Thyroid gland (tissue), 4 donors: ENCODE measurements around the gene KY.

Source experiments
- CTCF ChIP-seq, 6 experiments: fragments of 200-600 bp in 3 of 6; fragments of 450-650 bp in 3 of 6; sonication (generic) in 3 of 6; IDR thresholded peaks; one replicate each; pipeline ENCODE4 v1.5.1; 2016 to 2019; ENCODE audit warnings: antibody characterized with exemption in 6 of 6, mild to moderate bottlenecking in 2 of 6, inconsistent platforms in 1 of 6, moderate library complexity in 1 of 6
- POLR2A ChIP-seq, 2 donors: fragments of 450-650 bp; IDR thresholded peaks; one replicate each; pipeline ENCODE4 v1.6.1; 2017; ENCODE audit warnings: antibody characterized with exemption in 2 of 2, mild to moderate bottlenecking in 2 of 2, moderate library complexity in 1 of 2

GRCh38 chr3:134608771-134609435 lies 41.9 kb downstream of the KY start:
- TF ChIP-seq CTCF (IDR thresholded peaks at IDR 0.05) (no peak), POLR2A (IDR thresholded peaks at IDR 0.05) (no peak)
